ENCODE data around the gene LRRC1. TPM values are rescaled to one million over a fixed set of nuclear protein-coding genes. Genes with fewer than 3 reads are reported as not detected.

Gene LRRC1
- total RNA-seq, 1 donor from 2014 or later = 2.6 TPM

DNA sequence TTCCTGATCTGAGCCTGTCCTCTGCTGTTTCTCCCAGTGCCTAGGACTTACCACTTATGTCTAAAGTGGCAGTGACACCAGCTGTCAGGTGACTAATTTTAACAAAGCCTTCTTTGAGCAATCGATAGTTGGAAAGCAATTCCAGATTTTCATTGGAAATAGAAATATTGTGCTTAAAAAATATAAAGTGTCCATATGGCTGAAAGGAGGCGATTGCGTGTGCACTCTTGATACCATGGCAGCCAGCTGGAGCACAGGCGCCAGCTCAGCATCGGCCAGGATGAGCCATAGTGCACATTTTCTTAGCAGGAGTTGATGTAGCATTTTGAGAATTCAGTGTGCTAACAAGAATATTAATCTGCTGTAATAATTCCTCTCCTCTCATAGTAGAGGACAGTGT is 70.0 kb downstream of the LRRC1 start:
- Mint-ChIP-seq H3K27me3 (ENCODE audit: unreplicated experiment) (no peaks in the 10 kb centered on the region), H3K4me1 (ENCODE audit: low read depth, unreplicated experiment) (peaks cover 10% of the 10 kb centered on the region), H3K4me3 (ENCODE audit: unreplicated experiment) (no peak overlapping the region), H3K36me3 (ENCODE audit: unreplicated experiment) (no peaks in the 10 kb centered on the region), H3K9me3 (ENCODE audit: unreplicated experiment) (no peaks in the 10 kb centered on the region), H3K27ac (ENCODE audit: unreplicated experiment) (peak overlapping the region; percentile 5)
- no peak for TF ChIP-seq CTCF (IDR thresholded peaks at IDR 0.05; ENCODE audit: partially characterized antibody, unreplicated experiment)
- DNase-seq = no peak

- no peak for TF ChIP-seq CTCF (IDR thresholded peaks at IDR 0.05; ENCODE audit: partially characterized antibody, unreplicated experiment)
- no peaks in the 10 kb centered on the region for H3K27me3 Mint-ChIP-seq (ENCODE audit: unreplicated experiment)
- no peak overlapping the region for H3K27ac Mint-ChIP-seq (ENCODE audit: unreplicated experiment)
- H3K4me3 Mint-ChIP-seq (ENCODE audit: unreplicated experiment) = no peak overlapping the region
- H3K4me1 Mint-ChIP-seq (ENCODE audit: low read depth, unreplicated experiment) = peaks cover 10% of the 10 kb centered on the region
- DNase-seq = no peak
- no peaks in the 10 kb centered on the region for H3K9me3 Mint-ChIP-seq (ENCODE audit: unreplicated experiment)
- no peaks in the 10 kb centered on the region for H3K36me3 Mint-ChIP-seq (ENCODE audit: unreplicated experiment)
Measured at GRCh38 chr6:53866226-53866625, 71.4 kb downstream of the LRRC1 start.

GRCh38 chr6:53868626-53869025 is 73.8 kb downstream of the LRRC1 start:
- no peak for DNase-seq
- H3K36me3 Mint-ChIP-seq (ENCODE audit: unreplicated experiment) = peaks cover 2% of the 10 kb centered on the region
- H3K27ac Mint-ChIP-seq (ENCODE audit: unreplicated experiment) = no peak overlapping the region
- H3K27me3 Mint-ChIP-seq (ENCODE audit: unreplicated experiment) = no peaks in the 10 kb centered on the region
- peaks cover 10% of the 10 kb centered on the region for H3K4me1 Mint-ChIP-seq (ENCODE audit: low read depth, unreplicated experiment)
- no peak overlapping the region for H3K4me3 Mint-ChIP-seq (ENCODE audit: unreplicated experiment)
- H3K9me3 Mint-ChIP-seq (ENCODE audit: unreplicated experiment) = no peaks in the 10 kb centered on the region
- no peak for TF ChIP-seq CTCF (IDR thresholded peaks at IDR 0.05; ENCODE audit: partially characterized antibody, unreplicated experiment)

- no peaks in the 10 kb centered on the region for H3K27me3 Mint-ChIP-seq (ENCODE audit: unreplicated experiment)
- no peak overlapping the region for H3K27ac Mint-ChIP-seq (ENCODE audit: unreplicated experiment)
- no peak overlapping the region for H3K4me3 Mint-ChIP-seq (ENCODE audit: unreplicated experiment)
- TF ChIP-seq CTCF (IDR thresholded peaks at IDR 0.05; ENCODE audit: partially characterized antibody, unreplicated experiment) = no peak
- peaks cover 5% of the 10 kb centered on the region for H3K36me3 Mint-ChIP-seq (ENCODE audit: unreplicated experiment)
- DNase-seq = no peak
- peaks cover 10% of the 10 kb centered on the region for H3K4me1 Mint-ChIP-seq (ENCODE audit: low read depth, unreplicated experiment)
- no peaks in the 10 kb centered on the region for H3K9me3 Mint-ChIP-seq (ENCODE audit: unreplicated experiment)
Measured at GRCh38 chr6:53869964-53870363, 75.2 kb downstream of the LRRC1 start.

DNA sequence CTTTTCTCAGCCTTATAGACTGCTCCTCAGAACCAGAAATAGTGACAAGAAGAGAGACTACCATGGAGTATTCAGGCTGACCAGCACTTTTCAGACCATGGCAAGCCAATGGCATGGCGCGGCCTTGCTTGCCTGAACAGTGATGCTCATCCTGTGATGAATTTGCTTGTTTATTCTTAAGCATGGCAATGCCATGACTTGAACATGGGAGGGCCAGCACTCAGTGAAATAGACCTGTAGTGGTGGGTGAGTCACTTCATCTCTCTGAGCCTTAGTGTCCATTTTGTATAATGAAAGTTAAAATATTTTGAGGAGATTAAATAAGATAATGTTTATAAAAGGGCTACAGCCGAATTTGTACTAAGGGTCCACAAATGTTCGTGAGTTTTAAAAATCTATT is 79.1 kb downstream of the LRRC1 start:
- TF ChIP-seq CTCF (IDR thresholded peaks at IDR 0.05; ENCODE audit: partially characterized antibody, unreplicated experiment) = no peak
- Mint-ChIP-seq H3K4me1 (ENCODE audit: low read depth, unreplicated experiment) (peaks cover under 1% of the 10 kb centered on the region), H3K9me3 (ENCODE audit: unreplicated experiment) (no peaks in the 10 kb centered on the region), H3K36me3 (ENCODE audit: unreplicated experiment) (peaks cover 5% of the 10 kb centered on the region), H3K27ac (ENCODE audit: unreplicated experiment) (no peak overlapping the region), H3K4me3 (ENCODE audit: unreplicated experiment) (no peak overlapping the region), H3K27me3 (ENCODE audit: unreplicated experiment) (no peaks in the 10 kb centered on the region)
- DNase-seq = no peak

All from glutamatergic neuron (in vitro differentiated cells).